NCI-H1694 treated with DMSO at 0.1 percent for 48 hours (cell line): ENCODE data around the gene BATF.

Experiments used
- DNase-seq: peaks from one replicate; lab custom pipeline; 2025; lab: John Stamatoyannopoulos, UW

BATF gene

DNA sequence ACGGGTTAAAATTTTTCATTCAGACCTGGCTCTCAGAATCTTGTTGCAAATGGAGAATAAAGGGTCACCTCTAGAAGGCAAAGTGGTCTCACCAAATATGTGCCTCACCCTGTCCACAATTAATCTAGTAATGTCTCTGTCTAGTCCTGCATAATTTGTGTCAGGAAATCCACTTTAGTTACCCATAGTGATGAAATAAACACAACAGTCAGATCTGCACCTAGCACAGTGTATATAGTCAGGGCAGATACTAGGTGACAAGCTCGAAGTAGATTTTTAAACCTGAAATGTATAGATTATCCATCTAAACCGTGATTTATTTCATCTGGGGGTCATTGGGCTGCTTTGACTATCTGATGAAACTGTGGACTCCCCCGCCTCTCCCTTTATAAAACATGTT is 40.2 kb downstream of the BATF start:
- no peak for DNase-seq

DNA sequence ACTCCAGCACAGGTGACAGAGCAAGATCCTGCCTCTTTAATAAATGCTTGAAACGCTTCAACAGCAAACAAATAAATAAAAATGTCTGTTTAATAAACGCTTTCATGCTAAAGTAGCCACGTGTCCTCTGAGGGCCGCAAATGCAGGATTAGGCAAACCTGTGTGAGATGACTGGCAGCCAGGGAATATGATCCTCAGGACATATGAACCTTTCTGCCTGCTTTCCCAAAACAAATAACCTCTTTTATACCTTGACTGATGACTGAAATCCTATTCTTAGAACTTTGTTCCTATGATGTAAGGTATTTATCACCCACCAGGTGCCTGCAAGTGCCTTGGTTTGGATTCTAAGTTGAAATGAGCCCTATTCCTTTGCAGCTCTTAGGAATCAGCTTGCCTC is 41.7 kb downstream of the BATF start:
- DNase-seq = no peak

DNA sequence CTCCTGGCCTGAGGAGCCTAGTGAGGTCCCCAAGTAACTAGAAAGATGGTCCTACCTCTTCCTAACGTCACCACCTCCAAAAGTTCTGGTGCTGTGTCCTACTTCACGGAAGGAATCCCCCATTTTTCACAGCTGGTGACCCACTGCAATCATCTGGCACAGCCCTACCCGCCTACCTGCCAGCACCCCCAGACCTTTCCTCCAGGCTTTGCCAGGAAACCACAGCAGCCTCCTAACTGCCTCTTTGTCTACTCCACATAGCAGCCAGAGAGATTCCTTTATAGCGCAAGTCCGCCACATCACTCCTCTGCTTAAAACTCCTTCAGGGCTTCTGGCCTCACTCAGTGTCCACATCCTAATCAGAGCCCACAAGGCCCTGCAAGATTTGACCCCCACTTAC is 42.8 kb downstream of the BATF start:
- no peak for DNase-seq

DNA sequence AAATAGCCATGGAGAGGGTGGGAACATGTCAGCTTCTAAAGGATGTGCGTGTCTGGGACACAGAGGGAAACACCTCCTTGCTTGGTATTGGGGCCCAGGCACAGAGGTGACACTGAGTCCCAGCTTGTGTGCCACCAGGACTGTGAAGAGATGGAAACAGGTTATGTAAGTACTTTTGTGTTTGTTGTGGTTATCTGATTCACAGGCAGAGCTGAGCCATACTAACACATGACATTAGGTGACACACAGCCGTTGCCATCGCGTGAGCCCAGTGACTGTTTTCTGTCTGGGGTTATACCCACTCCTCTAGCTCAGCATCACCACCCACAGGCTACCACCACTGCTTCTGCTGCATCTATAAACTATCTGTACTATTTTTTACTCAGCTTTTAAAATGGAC is 44.1 kb downstream of the BATF start:
- no peak for DNase-seq

DNA sequence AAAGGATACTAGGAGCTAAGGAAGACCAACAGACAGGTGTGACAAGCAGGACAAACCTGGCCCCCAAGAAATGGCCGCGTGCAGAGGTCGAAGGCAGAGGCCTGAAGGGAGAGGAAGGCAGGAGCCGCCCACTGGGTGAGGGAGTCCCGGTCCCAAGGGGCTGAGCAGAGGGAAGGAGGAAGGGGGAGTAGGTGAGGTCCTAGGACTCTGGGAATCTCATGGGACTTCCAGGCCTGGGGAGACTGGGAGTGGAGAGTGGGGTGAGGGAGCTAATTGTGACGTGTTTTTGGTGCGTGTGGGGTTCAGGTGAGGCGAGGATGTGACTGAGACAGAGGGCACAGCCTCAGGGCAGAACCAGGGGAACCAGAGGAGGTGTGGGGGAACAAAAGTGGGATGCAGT is 44.5 kb downstream of the BATF start:
- no peak for DNase-seq

DNA sequence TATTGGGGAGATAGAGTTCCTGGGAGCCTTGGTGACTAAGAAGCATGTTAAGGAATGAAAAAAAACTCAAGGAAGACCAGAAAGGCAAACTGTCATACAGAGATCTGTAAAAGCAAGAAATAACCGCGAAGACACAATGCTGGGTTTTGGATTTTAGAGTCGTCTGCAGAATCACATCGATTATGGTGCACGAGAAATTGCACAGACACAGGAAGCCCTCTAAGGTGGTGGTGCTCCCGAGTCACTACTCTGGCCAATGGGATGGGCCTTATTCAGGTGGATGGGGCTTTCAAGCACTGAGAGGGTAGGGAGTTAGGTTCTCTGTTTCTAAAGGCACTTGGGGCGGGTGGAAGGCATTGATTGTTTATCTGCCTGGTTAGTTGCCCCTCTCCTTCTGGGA is 45.9 kb downstream of the BATF start:
- no peak for DNase-seq

GRCh38 chr14:75568791-75569190 is 46.5 kb downstream of the BATF start:
- no peak for DNase-seq

DNA sequence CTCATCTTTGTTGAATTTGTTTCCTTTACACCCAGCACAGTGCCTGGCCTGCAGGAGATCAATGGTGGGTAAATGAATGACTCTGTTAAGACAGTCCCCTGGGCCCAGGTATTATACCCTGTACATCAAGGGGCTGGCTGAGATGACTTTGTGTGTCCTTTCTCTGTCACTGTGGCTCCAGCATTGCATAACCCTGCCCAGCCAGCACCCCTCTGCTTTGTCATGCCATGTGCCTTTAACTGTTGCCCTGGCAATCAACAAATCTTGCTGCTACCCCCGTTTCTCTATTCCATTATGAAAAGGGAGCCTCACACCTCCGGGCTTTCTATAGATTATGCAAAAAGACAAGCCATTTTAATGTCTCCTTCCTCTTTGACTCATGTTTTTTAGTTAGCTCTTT is 48.5 kb downstream of the BATF start:
- DNase-seq = no peak

DNA sequence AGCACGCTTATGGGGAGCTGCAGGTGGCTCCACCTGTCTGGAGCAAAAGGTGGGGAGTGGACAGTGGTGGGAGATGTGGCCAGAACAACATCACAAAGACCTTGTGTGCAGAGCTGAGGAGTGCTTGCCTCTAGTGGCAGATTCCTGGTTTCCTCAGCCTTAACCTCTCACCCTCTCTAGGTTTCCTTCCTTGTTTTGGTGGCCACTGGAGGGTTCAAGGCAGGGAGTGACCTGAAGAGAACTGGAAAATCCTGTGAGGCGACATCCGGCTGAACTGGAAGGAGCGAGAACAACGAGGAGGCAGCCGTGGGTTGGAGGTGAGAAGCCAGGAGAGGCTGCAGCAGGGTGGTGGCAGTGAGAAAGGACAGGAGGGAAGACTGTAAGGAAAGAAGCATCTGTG is 49.8 kb downstream of the BATF start:
- DNase-seq = no peak

- no peak for DNase-seq
Measured at GRCh38 chr14:75577090-75577489, 54.8 kb downstream of the BATF start.

- DNase-seq = peak; percentile 87
Measured at GRCh38 chr14:75577729-75578101, 55.4 kb downstream of the BATF start.

GRCh38 chr14:75578102-75578785 is 56.0 kb downstream of the BATF start, which contains the start of gene FLVCR2:
Gene FLVCR2, plus strand, starts transcription at chr14:75578620. Its CDS starts 353 bp downstream, at chr14:75578973.
- peak; percentile 21 for DNase-seq

- DNase-seq = peak; percentile 21
Measured at GRCh38 chr14:75578786-75579337, 56.6 kb downstream of the BATF start.

- no peak for DNase-seq
Measured at GRCh38 chr14:75579338-75579864, 57.1 kb downstream of the BATF start.

DNA sequence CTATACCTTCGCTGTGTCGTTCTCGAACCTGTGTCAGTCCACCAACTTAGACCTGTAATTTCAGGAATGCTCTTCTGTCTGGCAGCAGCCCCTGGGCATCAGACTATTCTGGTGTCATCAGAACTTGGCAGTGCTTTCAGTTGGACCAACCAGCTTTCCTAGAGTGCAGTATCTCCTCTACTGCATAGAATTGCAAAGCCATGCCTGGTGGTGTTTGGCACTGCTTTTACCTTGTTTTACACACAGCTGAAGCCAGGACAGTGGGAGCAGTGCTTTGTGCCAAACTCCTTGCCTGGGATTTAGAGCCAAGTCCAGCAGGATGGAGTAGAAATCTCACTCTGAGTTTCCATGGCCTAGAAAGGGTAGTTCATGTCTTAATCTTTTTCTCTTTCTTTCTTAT is 57.6 kb downstream of the BATF start:
- DNase-seq = no peak

DNA sequence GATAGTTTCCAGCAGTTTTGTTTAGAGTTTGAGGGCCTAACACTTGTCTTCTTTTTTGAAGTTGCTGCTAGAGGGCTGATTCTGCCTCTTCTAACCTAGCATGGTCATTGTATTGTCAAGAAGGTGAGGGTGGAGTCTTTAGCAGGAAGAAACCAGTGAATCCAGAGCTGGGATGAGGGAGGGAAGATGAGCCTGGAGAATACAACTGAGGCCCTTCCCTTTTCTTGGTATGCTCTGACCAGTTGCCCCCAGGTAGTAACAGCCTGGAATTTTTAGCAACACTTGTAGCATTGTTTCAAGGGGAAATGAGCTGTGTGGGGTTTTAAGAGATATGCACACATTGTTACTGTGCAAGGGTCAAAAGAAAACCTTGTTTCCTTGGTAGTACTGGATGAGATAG is 65.1 kb downstream of the BATF start:
- no peak for DNase-seq

GRCh38 chr14:75589931-75590330 is 67.7 kb downstream of the BATF start:
- DNase-seq = no peak

GRCh38 chr14:75591331-75591946 is 69.2 kb downstream of the BATF start:
- DNase-seq = no peak

GRCh38 chr14:75591987-75592575 is 69.8 kb downstream of the BATF start:
- no peak for DNase-seq

- no peak for DNase-seq
Measured at GRCh38 chr14:75595226-75595625, 73.0 kb downstream of the BATF start.
